Panc1 (cell line): Measurements from ENCODE around the gene IFNA14. TPM values are rescaled to one million over a fixed set of nuclear protein-coding genes. Genes with fewer than 3 reads are reported as not detected.
A peak's percentile ranks its signal among the peaks of the same experiment; 100 is the strongest.
"Not testable (repeated sequence)": the region's sequence is repeated elsewhere in the genome, so short reads cannot be mapped to it uniquely, and the experiment has no call there.

Source experiments
- ATAC-seq: fragments of 200-7000 bp; cut with Tn5 transposase; 2 replicates; pipeline ENCODE4 v1.9.1; 2020; ENCODE audit warnings: mild to moderate bottlenecking, moderate library complexity
- BruUV-seq: library from RNA; stranded (reverse); fragments of 400-500 nt; replicated peaks from 2 replicates; lab custom pipeline; 2021; lab: Mats Ljungman, UMichigan
- CTCF ChIA-PET: fragments of 300-600 bp; sonication (Branson Sonifier 250); formaldehyde crosslinking; loops from one replicate; lab custom pipeline; 2022; ENCODE audit warnings: antibody characterized with exemption; lab: Charles Lee
- POLR2A ChIA-PET: fragments of 300-600 bp; sonication (Branson Sonifier 250); formaldehyde crosslinking; loops from one replicate; lab custom pipeline; 2022; ENCODE audit warnings: antibody characterized with exemption; lab: Charles Lee
- DNase-seq: peaks from one replicate; pipeline ENCODE4 v3.0.0-alpha.2; 2010; ENCODE audit warnings: low read depth, low spot score
- H3K27ac ChIP-seq: 2 replicates; pipeline ENCODE4 v1.5.1; 2011; ENCODE audit warnings: mild to moderate bottlenecking, low read length, inconsistent platforms
- H3K27me3 ChIP-seq: fragments of 200-500 bp; sonication (Bioruptor generic); 2 replicates; pipeline ENCODE4 v1.6.0; 2014; ENCODE audit warnings: low read length, inconsistent platforms; ENCODE audit not compliant: control insufficient read depth, insufficient read depth
- H3K36me3 ChIP-seq: fragments of 200-500 bp; sonication (Bioruptor generic); 2 replicates; pipeline ENCODE4 v1.5.1; 2014; ENCODE audit warnings: inconsistent platforms, mild to moderate bottlenecking, low read length, moderate library complexity; ENCODE audit not compliant: control insufficient read depth, insufficient read depth
- H3K4me1 ChIP-seq: 2 replicates; pipeline ENCODE4 v1.5.1; 2011; ENCODE audit warnings: inconsistent platforms, mild to moderate bottlenecking, low read length, moderate library complexity; ENCODE audit not compliant: control insufficient read depth, insufficient read depth
- H3K4me3 ChIP-seq, 2 experiments: 2 replicates each; pipeline ENCODE4 v1.5.1; 2011 to 2012; ENCODE audit warnings: low read depth in 2 of 2, low read length in 2 of 2, mild to moderate bottlenecking in 2 of 2, inconsistent platforms in 1 of 2, moderate library complexity in 1 of 2
- H3K9me3 ChIP-seq: fragments of 200-500 bp; sonication (Bioruptor generic); 2 replicates; pipeline ENCODE4 v1.5.1; 2014; ENCODE audit warnings: low read depth, mild to moderate bottlenecking, inconsistent platforms, low read length, moderate library complexity; ENCODE audit not compliant: control insufficient read depth, insufficient read depth
- POLR2AphosphoS5 ChIP-seq: IDR thresholded peaks from 2 replicates; pipeline ENCODE4 v1.6.1; 2012; ENCODE audit warnings: mild to moderate bottlenecking, low read depth, low read length, moderate library complexity
- SIN3A ChIP-seq: IDR thresholded peaks from 2 replicates; pipeline ENCODE4 v1.6.1; 2012; ENCODE audit warnings: low read depth, mild to moderate bottlenecking, low read length, moderate library complexity, borderline replicate concordance; ENCODE audit not compliant: insufficient read depth
- TCF7L2 ChIP-seq: IDR thresholded peaks from 2 replicates; pipeline ENCODE4 v1.6.1; 2011; ENCODE audit warnings: mild to moderate bottlenecking, low read depth, low read length, inconsistent platforms
- in situ Hi-C: cut with HindIII; loops from 2 replicates; pipeline ENCODE4 v1.10.0; 2016; ENCODE audit warnings: low sequenced_read_pairs, low pct_unique_long_range_greater_than_20kb
- intact Hi-C: fragments of 100-400 bp; cut with micrococcal nuclease; formaldehyde crosslinking; loops from one replicate; pipeline ENCODE4 v1.10.0; 2022; ENCODE audit not compliant: unreplicated experiment
- total RNA-seq: library from RNA; stranded (reverse); gene quantifications from one replicate; pipeline ENCODE4 v1.2.1, GENCODE V29; 2021; ENCODE audit not compliant: unreplicated experiment
- TF ChIP-seq, protein P1 (sequence below): fragments of 450-650 bp; IDR thresholded peaks from 2 replicates; pipeline ENCODE4 v1.5.1; 2017; ENCODE audit warnings: mild to moderate bottlenecking

The IFNA14 gene
- total RNA-seq, 1 experiment from 2014 or later: not detected

DNA sequence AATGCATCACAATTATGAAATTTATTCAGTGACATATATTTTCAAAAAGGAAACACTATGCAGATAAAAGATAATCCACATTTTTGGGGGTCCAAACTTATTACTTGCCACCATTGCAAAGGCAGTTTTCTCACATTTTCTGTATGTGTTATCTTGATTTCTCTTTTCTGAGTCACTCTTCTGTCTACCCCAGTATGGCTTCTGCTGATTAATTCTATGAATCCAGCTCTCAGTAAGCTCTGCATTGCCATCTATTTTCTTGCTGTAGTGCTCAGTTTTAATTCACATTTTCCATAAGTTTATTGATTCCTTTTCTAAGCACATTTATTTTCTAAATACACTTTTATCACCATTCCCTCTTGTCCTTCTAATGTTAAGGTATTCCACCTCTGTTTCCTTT, 34.6 kb downstream of the IFNA14 start:
- in situ Hi-C loops (no loop called here), intact Hi-C loops (no loop called here)
- no peaks in the 10 kb centered on the region for H3K4me1 ChIP-seq
- H3K36me3 ChIP-seq: no peaks in the 10 kb centered on the region
- ATAC-seq: no peak
- POLR2A ChIA-PET: no interaction called here
- no peak overlapping the region for H3K27ac ChIP-seq
- H3K9me3 ChIP-seq: no peaks in the 10 kb centered on the region
- no peak for DNase-seq
- no TSS peak for BruUV-seq
- CTCF ChIA-PET: no interaction called here
- H3K4me3 ChIP-seq: no peak overlapping the region
- no peak for TF ChIP-seq TCF7L2
- TF ChIP-seq SIN3A: no peak
- TF ChIP-seq, protein P1, sequence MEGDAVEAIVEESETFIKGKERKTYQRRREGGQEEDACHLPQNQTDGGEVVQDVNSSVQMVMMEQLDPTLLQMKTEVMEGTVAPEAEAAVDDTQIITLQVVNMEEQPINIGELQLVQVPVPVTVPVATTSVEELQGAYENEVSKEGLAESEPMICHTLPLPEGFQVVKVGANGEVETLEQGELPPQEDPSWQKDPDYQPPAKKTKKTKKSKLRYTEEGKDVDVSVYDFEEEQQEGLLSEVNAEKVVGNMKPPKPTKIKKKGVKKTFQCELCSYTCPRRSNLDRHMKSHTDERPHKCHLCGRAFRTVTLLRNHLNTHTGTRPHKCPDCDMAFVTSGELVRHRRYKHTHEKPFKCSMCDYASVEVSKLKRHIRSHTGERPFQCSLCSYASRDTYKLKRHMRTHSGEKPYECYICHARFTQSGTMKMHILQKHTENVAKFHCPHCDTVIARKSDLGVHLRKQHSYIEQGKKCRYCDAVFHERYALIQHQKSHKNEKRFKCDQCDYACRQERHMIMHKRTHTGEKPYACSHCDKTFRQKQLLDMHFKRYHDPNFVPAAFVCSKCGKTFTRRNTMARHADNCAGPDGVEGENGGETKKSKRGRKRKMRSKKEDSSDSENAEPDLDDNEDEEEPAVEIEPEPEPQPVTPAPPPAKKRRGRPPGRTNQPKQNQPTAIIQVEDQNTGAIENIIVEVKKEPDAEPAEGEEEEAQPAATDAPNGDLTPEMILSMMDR: no peak
- no peak for TF ChIP-seq POLR2AphosphoS5
- H3K27me3 ChIP-seq: no peaks in the 10 kb centered on the region

DNA sequence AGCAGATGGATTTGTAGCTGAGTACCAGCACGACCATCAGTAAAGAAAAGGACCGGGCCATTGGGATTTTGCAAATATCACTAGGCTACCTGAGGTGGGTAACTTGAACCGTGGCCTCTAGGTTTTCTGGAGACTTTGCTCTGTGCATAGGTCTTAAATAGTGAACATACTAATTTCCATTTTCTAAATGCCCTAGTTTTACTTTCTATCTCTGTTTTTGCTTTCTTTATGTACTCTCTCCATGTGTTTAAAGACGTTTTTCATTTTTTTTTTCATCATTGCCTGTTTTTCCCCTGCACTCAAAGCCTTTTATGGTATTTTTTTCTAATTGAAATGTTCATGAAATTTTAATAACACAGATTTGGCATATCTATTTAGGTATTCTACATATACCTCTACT, 37.7 kb downstream of the IFNA14 start, which contains the start of gene IFNA7:
Gene IFNA7 (minus strand): TSS at position 101 of the 400 bp plus-strand sequence. CDS start 40 bp downstream, at position 61.
- ATAC-seq, intact Hi-C loops, CTCF ChIA-PET, DNase-seq, H3K36me3 ChIP-seq, H3K27me3 ChIP-seq, H3K27ac ChIP-seq, H3K4me3 ChIP-seq, BruUV-seq, H3K4me1 ChIP-seq, POLR2A ChIA-PET, H3K9me3 ChIP-seq, in situ Hi-C loops: not testable (repeated sequence)

DNA sequence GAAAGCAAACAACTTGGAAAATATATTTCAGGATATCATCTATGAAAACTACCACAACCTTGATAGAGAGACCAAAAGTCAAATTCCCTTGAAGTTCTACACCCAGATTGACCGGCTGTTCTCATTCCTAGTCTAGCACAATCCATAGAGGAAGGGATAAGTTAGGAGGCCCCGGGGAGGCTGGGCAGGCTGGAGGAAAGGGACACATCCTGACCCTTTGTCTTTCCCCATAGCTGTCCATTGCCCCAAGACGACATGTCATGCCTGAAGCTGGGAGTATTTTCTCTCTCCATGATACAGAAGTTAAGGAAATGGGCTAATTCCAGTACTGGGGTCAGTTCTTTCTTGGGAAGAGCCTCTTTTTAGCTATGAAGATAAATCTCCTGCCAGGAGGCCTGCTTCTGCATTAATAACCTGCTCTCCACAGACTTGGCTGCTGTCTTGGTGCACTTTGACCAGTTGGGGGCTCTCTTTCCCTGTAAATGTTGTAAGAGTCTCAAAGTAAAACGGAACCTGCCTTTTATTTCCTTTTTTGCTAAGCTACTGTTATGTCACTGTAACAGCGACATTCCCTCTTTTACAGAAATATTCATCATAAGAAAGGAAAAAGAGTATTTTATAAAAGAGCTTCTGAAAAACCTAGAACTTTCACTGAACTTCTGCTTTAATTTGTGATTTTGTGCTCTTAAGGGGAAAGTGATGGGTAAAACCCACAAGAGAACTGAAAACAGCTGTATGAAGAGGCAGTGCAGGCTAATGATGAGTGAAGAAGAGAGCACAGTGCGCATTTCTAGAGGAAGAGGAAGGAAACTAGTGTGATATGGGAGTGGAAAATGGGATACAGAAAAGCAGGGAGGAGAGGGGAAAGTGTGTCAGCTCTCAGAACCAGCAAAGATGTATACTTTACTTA, 44.7 kb downstream of the IFNA14 start:
- intact Hi-C loops: not testable (repeated sequence)

More for the DNA sequence above, 44.7 kb downstream of the IFNA14 start:
- H3K27me3 ChIP-seq, POLR2A ChIA-PET, H3K36me3 ChIP-seq, H3K27ac ChIP-seq, H3K9me3 ChIP-seq, H3K4me1 ChIP-seq, in situ Hi-C loops, H3K4me3 ChIP-seq, BruUV-seq: not testable (repeated sequence)
- TF ChIP-seq, protein P1: peak; percentile 54
- CTCF ChIA-PET: interaction anchor here (0.6 kb wide), 1 partner anchor 131 kb away, joined by 4 read pairs; no protein-coding TSS in a partner anchor
- ATAC-seq (peak; percentile 79; the same call in 1 of the 2 replicates), DNase-seq (peak; percentile 2)

Other genes starting within 250 kb of the IFNA14 start
- 0.13 TPM for gene HACD4, start 208.4 kb downstream of the IFNA14 start, total RNA-seq
- gene IFNB1, start 162.1 kb downstream of the IFNA14 start, total RNA-seq: not detected
- gene IFNW1, start 98.2 kb downstream of the IFNA14 start, total RNA-seq: not detected
- not detected for gene IFNA21, start 73.3 kb downstream of the IFNA14 start, total RNA-seq
- not detected for gene IFNA4, start 52.4 kb downstream of the IFNA14 start, total RNA-seq
- not detected for gene IFNA7, start 37.8 kb downstream of the IFNA14 start, total RNA-seq
- not detected for gene IFNA10, start 32.9 kb downstream of the IFNA14 start, total RNA-seq
- gene IFNA16, start 22.7 kb downstream of the IFNA14 start, total RNA-seq: not detected
- gene IFNA17, start 11.8 kb downstream of the IFNA14 start, total RNA-seq: not detected
- not detected for gene IFNA5, start 65.3 kb upstream of the IFNA14 start, total RNA-seq
- 7.4 TPM for gene KLHL9, start 95.4 kb upstream of the IFNA14 start, total RNA-seq
- not detected for gene IFNA6, start 110.9 kb upstream of the IFNA14 start, total RNA-seq
- gene IFNA13, start 128.1 kb upstream of the IFNA14 start, total RNA-seq: not detected
- not detected for gene IFNA2, start 145.4 kb upstream of the IFNA14 start, total RNA-seq
- not detected for gene IFNA8, start 169.1 kb upstream of the IFNA14 start, total RNA-seq
- gene IFNA1, start 200.4 kb upstream of the IFNA14 start, total RNA-seq: not detected
- gene IFNE, start 242.3 kb upstream of the IFNA14 start, total RNA-seq: 0.44 TPM